B cell (primary cell): ENCODE data around the gene ATF7IP2. TPM values are rescaled to one million over a fixed set of nuclear protein-coding genes. Genes with fewer than 3 reads are reported as not detected.
"Not testable (repeated sequence)": the region's sequence is repeated elsewhere in the genome, so short reads cannot be mapped to it uniquely, and the experiment has no call there.

Experiments used
- ATAC-seq: fragments of 200-7000 bp; cut with Tn5 transposase; one replicate; pipeline ENCODE4 v1.10.0; 2021; ENCODE audit warnings: low read depth, mild to moderate bottlenecking, moderate number of reproducible peaks, moderate library complexity
- CTCF ChIA-PET: fragments of 350-600 bp; sonication (Branson Sonifier 250); formaldehyde crosslinking; loops from one replicate; lab custom pipeline; 2021; ENCODE audit warnings: antibody characterized with exemption, inconsistent platforms; lab: Charles Lee
- POLR2A ChIA-PET: fragments of 350-600 bp; sonication (Branson Sonifier 250); formaldehyde crosslinking; loops from one replicate; lab custom pipeline; 2021; ENCODE audit warnings: antibody characterized with exemption; lab: Charles Lee
- DNase-seq: peaks from one replicate; pipeline ENCODE4 v3.0.0; 2013
- H2AFZ ChIP-seq: 2 replicates; pipeline ENCODE4 v1.6.1; 2012; ENCODE audit warnings: mild to moderate bottlenecking, low read depth, low read length; ENCODE audit not compliant: insufficient read depth, poor library complexity, severe bottlenecking
- H3K27ac ChIP-seq, 2 donors: 1 replicate in 1 of 2; 2 replicates in 1 of 2; pipeline ENCODE4 v1.5.1; 2012 to 2013; ENCODE audit warnings: low read length in 2 of 2, mild to moderate bottlenecking in 2 of 2, moderate library complexity in 1 of 2
- H3K27me3 ChIP-seq, 4 experiments: fragments of 200-600 bp in 1 of 4; sonication (generic) in 1 of 4; replicated peaks in 1 of 4; 1 replicate in 2 of 4; 2 replicates in 2 of 4; pipeline versions ENCODE4 v1.6.1 to v1.7.0; 2013 to 2016; ENCODE audit warnings: low read length in 3 of 4, mild to moderate bottlenecking in 2 of 4, mixed read lengths in 1 of 4, moderate library complexity in 1 of 4; ENCODE audit not compliant: insufficient read depth in 4 of 4, control insufficient read depth in 3 of 4; ENCODE audit errors: control extremely low read depth in 1 of 4
- H3K36me3 ChIP-seq, 2 experiments: replicated peaks in 1 of 2; 1 replicate in 1 of 2; 2 replicates in 1 of 2; pipeline versions ENCODE4 v1.6.1 to v1.7.1; 2013; ENCODE audit warnings: low read length in 1 of 2; ENCODE audit not compliant: insufficient read depth in 2 of 2, control insufficient read depth in 1 of 2; ENCODE audit errors: control extremely low read depth in 1 of 2, extremely low read depth in 1 of 2
- H3K4me1 ChIP-seq, 2 donors: fragments of 200-600 bp in 1 of 2; sonication (generic) in 1 of 2; 1 replicate in 1 of 2; 2 replicates in 1 of 2; pipeline versions ENCODE4 v1.5.1 to v1.6.1; 2013 to 2017; ENCODE audit warnings: low read length in 2 of 2; ENCODE audit not compliant: control insufficient read depth in 2 of 2, insufficient read depth in 2 of 2
- H3K4me2 ChIP-seq: replicated peaks from 2 replicates; pipeline ENCODE3; 2012; ENCODE audit warnings: mild to moderate bottlenecking, low read depth, low read length; ENCODE audit not compliant: poor library complexity, severe bottlenecking
- H3K4me3 ChIP-seq, 5 experiments: fragments of 200-600 bp in 1 of 5; sonication (generic) in 1 of 5; 1 replicate in 3 of 5; 2 replicates in 2 of 5; pipeline versions ENCODE4 v1.5.1 to v1.7.0; 2011 to 2016; ENCODE audit warnings: low read length in 4 of 5, mild to moderate bottlenecking in 4 of 5, low read depth in 2 of 5, control low read depth in 1 of 5, moderate library complexity in 1 of 5; ENCODE audit not compliant: insufficient read depth in 1 of 5; ENCODE audit errors: control extremely low read depth in 1 of 5, extremely low read depth in 1 of 5
- H3K79me2 ChIP-seq: fragments of 200-600 bp; sonication (generic); one replicate; pipeline ENCODE4 v1.6.0; 2016; ENCODE audit warnings: low read length; ENCODE audit not compliant: control insufficient read depth, insufficient read depth
- H3K9ac ChIP-seq: fragments of 200-600 bp; sonication (generic); 2 replicates; pipeline ENCODE4 v1.6.1; 2017; ENCODE audit warnings: mild to moderate bottlenecking, low read length, moderate library complexity
- H3K9me3 ChIP-seq, 3 donors: one replicate each; pipeline versions ENCODE4 v1.6.1 to v1.7.1; 2013; ENCODE audit warnings: low read length in 2 of 3; ENCODE audit not compliant: control insufficient read depth in 2 of 3, insufficient read depth in 1 of 3; ENCODE audit errors: control extremely low read depth in 1 of 3
- H4K20me1 ChIP-seq: 2 replicates; pipeline ENCODE4 v1.6.0; 2012; ENCODE audit warnings: mild to moderate bottlenecking, low read length; ENCODE audit not compliant: insufficient read depth, control insufficient read depth, poor library complexity, severe bottlenecking
- H3K27ac Mint-ChIP-seq: one replicate; pipeline ENCODE4 v1.8.0; 2021; ENCODE audit warnings: mixed read lengths
- H3K27me3 Mint-ChIP-seq: one replicate; pipeline ENCODE4 v1.8.0; 2021; ENCODE audit warnings: mixed read lengths
- H3K4me1 Mint-ChIP-seq: one replicate; pipeline ENCODE4 v1.8.0; 2021; ENCODE audit warnings: mixed read lengths
- H3K4me3 Mint-ChIP-seq: one replicate; pipeline ENCODE4 v1.8.0; 2021; ENCODE audit warnings: mixed read lengths
- H3K9me3 Mint-ChIP-seq: one replicate; pipeline ENCODE4 v1.8.0; 2022; ENCODE audit warnings: mixed read lengths; ENCODE audit not compliant: insufficient read depth
- EZH2 ChIP-seq: IDR thresholded peaks from 2 replicates; pipeline ENCODE4 v1.6.1; 2012; ENCODE audit warnings: borderline replicate concordance, low read depth, mild to moderate bottlenecking, moderate library complexity, low read length; ENCODE audit not compliant: insufficient read depth, poor library complexity, severe bottlenecking
- WGBS: methylation state at CpG from one replicate; pipeline ENCODE4 v1.1.5; 2013; ENCODE audit warnings: missing lambda C conversion rate; ENCODE audit not compliant: insufficient coverage; 5-methylcytosine and 5-hydroxymethylcytosine counted together
- intact Hi-C: fragments of 100-400 bp; cut with micrococcal nuclease; formaldehyde crosslinking; loops from one replicate; pipeline ENCODE4 v1.10.0; 2022
- polyA plus RNA-seq: library from polyadenylated mRNA; depleted of rRNA; stranded (reverse); fragments of >200 nt; gene quantifications from 2 replicates; pipeline ENCODE4 v1.2.3, GENCODE V29; 2012
- total RNA-seq, 2 donors: library from RNA; stranded (reverse); fragments of 120-200 nt in 1 of 2; gene quantifications; 1 replicate in 1 of 2; 2 replicates in 1 of 2; pipeline versions ENCODE4 v1.2.3 to v1.2.4, GENCODE V29; 2013 to 2022
- TF ChIP-seq, protein P1 (sequence below): fragments of 200-600 bp; IDR thresholded peaks from one replicate; pipeline ENCODE4 v1.8.0; 2022; ENCODE audit warnings: antibody characterized with exemption, mild to moderate bottlenecking

ATF7IP2 gene
- total and polyA plus RNA-seq, 2 donors (not counting 1 experiment from before 2014, with no cell fraction given), result 67.5 to 105 TPM

DNA sequence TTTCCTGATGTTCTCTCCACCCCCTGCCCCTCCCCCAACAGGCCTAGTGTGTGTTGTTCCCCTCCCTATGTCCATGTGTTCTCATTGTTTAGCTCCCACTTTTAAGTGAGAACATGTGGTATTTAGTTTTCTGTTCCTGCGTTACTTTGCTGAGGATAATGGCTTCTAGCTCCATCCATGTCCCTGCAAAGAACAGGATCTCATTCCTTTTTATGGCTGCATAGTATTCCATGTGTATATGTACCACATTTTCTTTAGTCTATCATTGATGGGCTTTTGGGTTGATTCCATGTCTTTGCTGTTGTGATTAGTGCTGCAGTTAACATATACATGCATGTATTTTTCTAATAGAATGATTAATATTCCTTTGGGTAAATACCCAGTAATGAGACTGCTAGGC is 90.8 kb downstream of the ATF7IP2 start:
- H3K4me3 ChIP-seq, H3K79me2 ChIP-seq, H3K4me1 Mint-ChIP-seq, H3K27me3 ChIP-seq, H3K4me1 ChIP-seq, H3K9me3 Mint-ChIP-seq, H3K4me2 ChIP-seq, H2AFZ ChIP-seq, H3K27me3 Mint-ChIP-seq, H4K20me1 ChIP-seq, H3K9ac ChIP-seq, H3K9me3 ChIP-seq, DNase-seq, POLR2A ChIA-PET, H3K27ac ChIP-seq, H3K27ac Mint-ChIP-seq, CTCF ChIA-PET, H3K4me3 Mint-ChIP-seq, ATAC-seq: not testable (repeated sequence)
- peaks cover 5 to 30% of the 10 kb centered on the region in 2 experiments for H3K36me3 ChIP-seq
- intact Hi-C loops, result loop anchor here (10.0 kb wide), 1 partner anchor 52 kb away; no protein-coding TSS in a partner anchor
- WGBS, result no CpG with 5 or more reads among the region's 1 CpG

DNA sequence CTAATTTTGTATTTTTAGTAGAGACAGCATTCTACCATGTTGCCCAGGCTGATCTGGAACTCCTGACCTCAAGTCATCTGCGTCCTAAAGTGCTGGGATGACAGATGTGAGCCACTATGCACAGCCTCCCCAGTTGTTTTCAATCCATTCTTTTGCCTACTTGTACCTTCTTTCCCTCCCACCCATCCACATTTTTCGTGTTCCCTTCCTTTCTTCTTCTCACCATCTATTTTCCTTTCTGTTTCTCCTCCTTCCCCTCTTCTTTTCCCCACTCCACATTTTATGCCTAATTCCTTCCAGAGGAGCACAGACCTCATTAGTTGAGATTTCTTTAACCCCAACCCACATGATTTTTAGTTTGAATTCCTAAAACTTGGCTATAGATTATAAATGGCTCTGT is 94.3 kb downstream of the ATF7IP2 start:
- no peaks in the 10 kb centered on the region for H3K27me3 ChIP-seq
- no peak overlapping the region for H3K9ac ChIP-seq
- no peak overlapping the region for H3K27ac ChIP-seq
- POLR2A ChIA-PET, result no interaction called here
- intact Hi-C loops, result no loop called here
- no peak overlapping the region for H3K4me3 Mint-ChIP-seq
- TF ChIP-seq, protein P1, sequence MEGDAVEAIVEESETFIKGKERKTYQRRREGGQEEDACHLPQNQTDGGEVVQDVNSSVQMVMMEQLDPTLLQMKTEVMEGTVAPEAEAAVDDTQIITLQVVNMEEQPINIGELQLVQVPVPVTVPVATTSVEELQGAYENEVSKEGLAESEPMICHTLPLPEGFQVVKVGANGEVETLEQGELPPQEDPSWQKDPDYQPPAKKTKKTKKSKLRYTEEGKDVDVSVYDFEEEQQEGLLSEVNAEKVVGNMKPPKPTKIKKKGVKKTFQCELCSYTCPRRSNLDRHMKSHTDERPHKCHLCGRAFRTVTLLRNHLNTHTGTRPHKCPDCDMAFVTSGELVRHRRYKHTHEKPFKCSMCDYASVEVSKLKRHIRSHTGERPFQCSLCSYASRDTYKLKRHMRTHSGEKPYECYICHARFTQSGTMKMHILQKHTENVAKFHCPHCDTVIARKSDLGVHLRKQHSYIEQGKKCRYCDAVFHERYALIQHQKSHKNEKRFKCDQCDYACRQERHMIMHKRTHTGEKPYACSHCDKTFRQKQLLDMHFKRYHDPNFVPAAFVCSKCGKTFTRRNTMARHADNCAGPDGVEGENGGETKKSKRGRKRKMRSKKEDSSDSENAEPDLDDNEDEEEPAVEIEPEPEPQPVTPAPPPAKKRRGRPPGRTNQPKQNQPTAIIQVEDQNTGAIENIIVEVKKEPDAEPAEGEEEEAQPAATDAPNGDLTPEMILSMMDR, result no peak
- TF ChIP-seq EZH2, result no peak
- 93% methylated on average over 2 of the region's 2 CpGs for WGBS
- no peaks in the 10 kb centered on the region for H4K20me1 ChIP-seq
- H3K27ac Mint-ChIP-seq, result no peak overlapping the region
- peaks cover 7% of the 10 kb centered on the region for H3K9me3 Mint-ChIP-seq
- peaks cover 1 to 17% (median 1%) of the 10 kb centered on the region in 3 donors for H3K9me3 ChIP-seq
- peaks cover 3 to 23% of the 10 kb centered on the region in 2 experiments for H3K36me3 ChIP-seq
- peaks cover 3% of the 10 kb centered on the region for H3K4me1 Mint-ChIP-seq
- H3K4me2 ChIP-seq, result no peak overlapping the region
- H3K4me3 ChIP-seq, result no peak overlapping the region
- H3K79me2 ChIP-seq, result no peaks in the 10 kb centered on the region
- no peak overlapping the region for H2AFZ ChIP-seq
- no peak for ATAC-seq
- H3K27me3 Mint-ChIP-seq, result no peaks in the 10 kb centered on the region
- peaks cover 0 to 2% of the 10 kb centered on the region in 2 donors for H3K4me1 ChIP-seq
- no peak for DNase-seq
- CTCF ChIA-PET, result interaction anchor here (1.6 kb wide), 1 partner anchor 29 kb away, joined by 4 read pairs; no protein-coding TSS in a partner anchor
